ENCODE data around the gene SLCO1A2.

The SLCO1A2 gene

DNA sequence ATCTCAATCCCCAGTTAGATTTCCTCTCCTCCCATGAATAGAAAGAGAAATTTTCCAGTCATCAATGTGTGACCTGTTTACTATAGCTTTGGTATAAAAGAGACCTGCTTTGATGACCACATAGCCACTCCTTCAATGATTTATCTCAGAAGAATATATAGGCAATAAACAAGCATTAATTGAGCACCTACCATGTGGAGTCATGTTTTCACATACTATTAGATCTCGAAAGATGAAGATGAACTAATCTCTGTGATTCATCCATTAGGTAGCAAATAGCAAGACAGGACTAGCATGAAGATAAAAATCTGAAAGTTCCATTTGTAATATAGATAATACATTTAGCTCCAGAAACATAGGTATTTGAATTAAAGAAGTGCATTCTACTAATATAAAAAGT lies 40.5 kb downstream of the SLCO1A2 start:
- Histone ChIP-seq H3K9me3 (ENCODE audit: control insufficient read depth, insufficient read depth, low read depth, low read length) (no peaks in the 10 kb centered on the region), H3K27ac (ENCODE audit: extremely low read depth, low read depth, low read length) (no peak overlapping the region), H3K4me3 (ENCODE audit: low read depth, low read length) (no peak overlapping the region), H3K36me3 (ENCODE audit: control insufficient read depth in 2 of 2, insufficient read depth in 1 of 2, low read length in 2 of 2) (no peaks in the 10 kb centered on the region), H3K4me1 (ENCODE audit: control insufficient read depth, insufficient read depth, low read length) (no peaks in the 10 kb centered on the region)
- ChIA-PET CTCF (interaction anchor here (1.1 kb wide), 1 partner anchor 20 kb away, joined by 5 read pairs; no protein-coding TSS in a partner anchor), POLR2A (no interaction called here)
- TF ChIP-seq, protein P1, sequence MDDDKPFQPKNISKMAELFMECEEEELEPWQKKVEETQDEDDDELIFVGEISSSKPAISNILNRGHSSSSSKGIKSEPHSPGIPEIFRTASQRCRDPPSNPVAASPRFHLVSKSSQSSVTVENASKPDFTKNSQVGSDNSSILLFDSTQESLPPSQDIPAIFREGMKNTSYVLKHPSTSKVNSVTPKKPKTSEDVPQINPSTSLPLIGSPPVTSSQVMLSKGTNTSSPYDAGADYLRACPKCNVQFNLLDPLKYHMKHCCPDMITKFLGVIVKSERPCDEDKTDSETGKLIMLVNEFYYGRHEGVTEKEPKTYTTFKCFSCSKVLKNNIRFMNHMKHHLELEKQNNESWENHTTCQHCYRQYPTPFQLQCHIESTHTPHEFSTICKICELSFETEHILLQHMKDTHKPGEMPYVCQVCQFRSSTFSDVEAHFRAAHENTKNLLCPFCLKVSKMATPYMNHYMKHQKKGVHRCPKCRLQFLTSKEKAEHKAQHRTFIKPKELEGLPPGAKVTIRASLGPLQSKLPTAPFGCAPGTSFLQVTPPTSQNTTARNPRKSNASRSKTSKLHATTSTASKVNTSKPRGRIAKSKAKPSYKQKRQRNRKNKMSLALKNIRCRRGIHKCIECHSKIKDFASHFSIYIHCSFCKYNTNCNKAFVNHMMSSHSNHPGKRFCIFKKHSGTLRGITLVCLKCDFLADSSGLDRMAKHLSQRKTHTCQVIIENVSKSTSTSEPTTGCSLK (tag by site-specific recombination; IDR thresholded peaks at IDR 0.05), result no peak
- TF ChIP-seq SCRT1 (tag by site-specific recombination; IDR thresholded peaks at IDR 0.05; ENCODE audit: borderline replicate concordance) (no peak), HOXC10 (CRISPR knock-in tag; IDR thresholded peaks at IDR 0.05) (no peak), ZNF830 (tag by site-specific recombination; IDR thresholded peaks at IDR 0.05; ENCODE audit: low read depth) (no peak), ZNF274 (IDR thresholded peaks at IDR 0.05; ENCODE audit: low read length) (no peak), ZNF274 (tag by site-specific recombination; IDR thresholded peaks at IDR 0.05; ENCODE audit: borderline replicate concordance) (no peak)
- TF ChIP-seq, protein P2, sequence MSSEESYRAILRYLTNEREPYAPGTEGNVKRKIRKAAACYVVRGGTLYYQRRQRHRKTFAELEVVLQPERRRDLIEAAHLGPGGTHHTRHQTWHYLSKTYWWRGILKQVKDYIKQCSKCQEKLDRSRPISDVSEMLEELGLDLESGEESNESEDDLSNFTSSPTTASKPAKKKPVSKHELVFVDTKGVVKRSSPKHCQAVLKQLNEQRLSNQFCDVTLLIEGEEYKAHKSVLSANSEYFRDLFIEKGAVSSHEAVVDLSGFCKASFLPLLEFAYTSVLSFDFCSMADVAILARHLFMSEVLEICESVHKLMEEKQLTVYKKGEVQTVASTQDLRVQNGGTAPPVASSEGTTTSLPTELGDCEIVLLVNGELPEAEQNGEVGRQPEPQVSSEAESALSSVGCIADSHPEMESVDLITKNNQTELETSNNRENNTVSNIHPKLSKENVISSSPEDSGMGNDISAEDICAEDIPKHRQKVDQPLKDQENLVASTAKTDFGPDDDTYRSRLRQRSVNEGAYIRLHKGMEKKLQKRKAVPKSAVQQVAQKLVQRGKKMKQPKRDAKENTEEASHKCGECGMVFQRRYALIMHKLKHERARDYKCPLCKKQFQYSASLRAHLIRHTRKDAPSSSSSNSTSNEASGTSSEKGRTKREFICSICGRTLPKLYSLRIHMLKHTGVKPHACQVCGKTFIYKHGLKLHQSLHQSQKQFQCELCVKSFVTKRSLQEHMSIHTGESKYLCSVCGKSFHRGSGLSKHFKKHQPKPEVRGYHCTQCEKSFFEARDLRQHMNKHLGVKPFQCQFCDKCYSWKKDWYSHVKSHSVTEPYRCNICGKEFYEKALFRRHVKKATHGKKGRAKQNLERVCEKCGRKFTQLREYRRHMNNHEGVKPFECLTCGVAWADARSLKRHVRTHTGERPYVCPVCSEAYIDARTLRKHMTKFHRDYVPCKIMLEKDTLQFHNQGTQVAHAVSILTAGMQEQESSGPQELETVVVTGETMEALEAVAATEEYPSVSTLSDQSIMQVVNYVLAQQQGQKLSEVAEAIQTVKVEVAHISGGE (tag by site-specific recombination; conservative IDR thresholded peaks at IDR 0.05; ENCODE audit: low read depth), result no peak
- TF ChIP-seq, protein P3, sequence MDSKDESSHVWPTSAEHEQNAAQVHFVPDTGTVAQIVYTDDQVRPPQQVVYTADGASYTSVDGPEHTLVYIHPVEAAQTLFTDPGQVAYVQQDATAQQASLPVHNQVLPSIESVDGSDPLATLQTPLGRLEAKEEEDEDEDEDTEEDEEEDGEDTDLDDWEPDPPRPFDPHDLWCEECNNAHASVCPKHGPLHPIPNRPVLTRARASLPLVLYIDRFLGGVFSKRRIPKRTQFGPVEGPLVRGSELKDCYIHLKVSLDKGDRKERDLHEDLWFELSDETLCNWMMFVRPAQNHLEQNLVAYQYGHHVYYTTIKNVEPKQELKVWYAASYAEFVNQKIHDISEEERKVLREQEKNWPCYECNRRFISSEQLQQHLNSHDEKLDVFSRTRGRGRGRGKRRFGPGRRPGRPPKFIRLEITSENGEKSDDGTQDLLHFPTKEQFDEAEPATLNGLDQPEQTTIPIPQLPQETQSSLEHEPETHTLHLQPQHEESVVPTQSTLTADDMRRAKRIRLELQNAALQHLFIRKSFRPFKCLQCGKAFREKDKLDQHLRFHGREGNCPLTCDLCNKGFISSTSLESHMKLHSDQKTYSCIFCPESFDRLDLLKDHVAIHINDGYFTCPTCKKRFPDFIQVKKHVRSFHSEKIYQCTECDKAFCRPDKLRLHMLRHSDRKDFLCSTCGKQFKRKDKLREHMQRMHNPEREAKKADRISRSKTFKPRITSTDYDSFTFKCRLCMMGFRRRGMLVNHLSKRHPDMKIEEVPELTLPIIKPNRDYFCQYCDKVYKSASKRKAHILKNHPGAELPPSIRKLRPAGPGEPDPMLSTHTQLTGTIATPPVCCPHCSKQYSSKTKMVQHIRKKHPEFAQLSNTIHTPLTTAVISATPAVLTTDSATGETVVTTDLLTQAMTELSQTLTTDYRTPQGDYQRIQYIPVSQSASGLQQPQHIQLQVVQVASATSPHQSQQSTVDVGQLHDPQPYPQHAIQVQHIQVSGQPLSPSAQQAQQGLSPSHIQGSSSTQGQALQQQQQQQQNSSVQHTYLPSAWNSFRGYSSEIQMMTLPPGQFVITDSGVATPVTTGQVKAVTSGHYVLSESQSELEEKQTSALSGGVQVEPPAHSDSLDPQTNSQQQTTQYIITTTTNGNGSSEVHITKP (tag by site-specific recombination; IDR thresholded peaks at IDR 0.05), result no peak
- TF ChIP-seq, protein P4, sequence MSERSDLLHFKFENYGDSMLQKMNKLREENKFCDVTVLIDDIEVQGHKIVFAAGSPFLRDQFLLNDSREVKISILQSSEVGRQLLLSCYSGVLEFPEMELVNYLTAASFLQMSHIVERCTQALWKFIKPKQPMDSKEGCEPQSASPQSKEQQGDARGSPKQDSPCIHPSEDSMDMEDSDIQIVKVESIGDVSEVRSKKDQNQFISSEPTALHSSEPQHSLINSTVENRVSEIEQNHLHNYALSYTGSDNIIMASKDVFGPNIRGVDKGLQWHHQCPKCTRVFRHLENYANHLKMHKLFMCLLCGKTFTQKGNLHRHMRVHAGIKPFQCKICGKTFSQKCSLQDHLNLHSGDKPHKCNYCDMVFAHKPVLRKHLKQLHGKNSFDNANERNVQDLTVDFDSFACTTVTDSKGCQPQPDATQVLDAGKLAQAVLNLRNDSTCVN (tag by site-specific recombination; optimal IDR thresholded peaks at IDR 0.05), result no peak

DNA sequence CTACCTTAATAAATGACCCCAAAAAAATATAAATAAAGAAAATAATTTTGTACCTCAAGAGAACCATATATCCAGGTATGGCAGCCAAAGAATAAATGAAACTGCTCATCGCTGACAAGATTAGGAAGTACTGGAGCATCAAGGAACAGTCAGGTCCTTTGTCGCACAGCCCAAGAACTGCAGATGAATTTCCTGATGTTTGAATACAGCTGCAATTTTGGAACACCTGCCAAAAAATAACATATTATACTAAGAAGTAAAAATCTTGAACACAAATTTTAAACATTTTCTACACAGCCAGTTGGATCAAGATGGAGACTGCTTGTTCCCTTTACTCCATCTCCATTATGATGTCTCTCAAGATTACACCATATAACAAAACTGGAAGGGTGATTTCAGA lies 42.6 kb downstream of the SLCO1A2 start:
- Histone ChIP-seq H3K36me3 (ENCODE audit: control insufficient read depth in 2 of 2, insufficient read depth in 1 of 2, low read length in 2 of 2) (no peaks in the 10 kb centered on the region), H3K9me3 (ENCODE audit: control insufficient read depth, insufficient read depth, low read depth, low read length) (no peaks in the 10 kb centered on the region), H3K4me3 (ENCODE audit: low read depth, low read length) (no peak overlapping the region), H3K4me1 (ENCODE audit: control insufficient read depth, insufficient read depth, low read length) (no peaks in the 10 kb centered on the region), H3K27ac (ENCODE audit: extremely low read depth, low read depth, low read length) (no peak overlapping the region)
- ChIA-PET CTCF (interaction anchor here (0.5 kb wide), 2 partner anchors 146 to 388 kb away, joined by 3 to 5 read pairs; no protein-coding TSS in a partner anchor), POLR2A (no interaction called here)
- TF ChIP-seq, protein P5, sequence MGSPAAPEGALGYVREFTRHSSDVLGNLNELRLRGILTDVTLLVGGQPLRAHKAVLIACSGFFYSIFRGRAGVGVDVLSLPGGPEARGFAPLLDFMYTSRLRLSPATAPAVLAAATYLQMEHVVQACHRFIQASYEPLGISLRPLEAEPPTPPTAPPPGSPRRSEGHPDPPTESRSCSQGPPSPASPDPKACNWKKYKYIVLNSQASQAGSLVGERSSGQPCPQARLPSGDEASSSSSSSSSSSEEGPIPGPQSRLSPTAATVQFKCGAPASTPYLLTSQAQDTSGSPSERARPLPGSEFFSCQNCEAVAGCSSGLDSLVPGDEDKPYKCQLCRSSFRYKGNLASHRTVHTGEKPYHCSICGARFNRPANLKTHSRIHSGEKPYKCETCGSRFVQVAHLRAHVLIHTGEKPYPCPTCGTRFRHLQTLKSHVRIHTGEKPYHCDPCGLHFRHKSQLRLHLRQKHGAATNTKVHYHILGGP (tag by site-specific recombination; IDR thresholded peaks at IDR 0.05), result no peak
- no peak for TF ChIP-seq ZNF157 (tag by site-specific recombination; IDR thresholded peaks at IDR 0.05)
- TF ChIP-seq ZNF211 (tag by site-specific recombination; IDR thresholded peaks at IDR 0.05; ENCODE audit: low read depth), result no peak
- TF ChIP-seq HOXA7 (CRISPR knock-in tag; IDR thresholded peaks at IDR 0.05; ENCODE audit: borderline replicate concordance), result no peak
- TF ChIP-seq ZNF202 (tag by site-specific recombination; IDR thresholded peaks at IDR 0.05; ENCODE audit: borderline replicate concordance), result no peak
- TF ChIP-seq, protein P6, sequence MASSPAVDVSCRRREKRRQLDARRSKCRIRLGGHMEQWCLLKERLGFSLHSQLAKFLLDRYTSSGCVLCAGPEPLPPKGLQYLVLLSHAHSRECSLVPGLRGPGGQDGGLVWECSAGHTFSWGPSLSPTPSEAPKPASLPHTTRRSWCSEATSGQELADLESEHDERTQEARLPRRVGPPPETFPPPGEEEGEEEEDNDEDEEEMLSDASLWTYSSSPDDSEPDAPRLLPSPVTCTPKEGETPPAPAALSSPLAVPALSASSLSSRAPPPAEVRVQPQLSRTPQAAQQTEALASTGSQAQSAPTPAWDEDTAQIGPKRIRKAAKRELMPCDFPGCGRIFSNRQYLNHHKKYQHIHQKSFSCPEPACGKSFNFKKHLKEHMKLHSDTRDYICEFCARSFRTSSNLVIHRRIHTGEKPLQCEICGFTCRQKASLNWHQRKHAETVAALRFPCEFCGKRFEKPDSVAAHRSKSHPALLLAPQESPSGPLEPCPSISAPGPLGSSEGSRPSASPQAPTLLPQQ (tag by site-specific recombination; IDR thresholded peaks at IDR 0.05), result no peak

All from HEK293 (cell line).